Large intestine (tissue), 3 donors: ENCODE results near the gene TUBA1A. TPM values are rescaled to one million over a fixed set of nuclear protein-coding genes. Genes with fewer than 3 reads are reported as not detected.
"Not testable (repeated sequence)": the region's sequence is repeated elsewhere in the genome, so short reads cannot be mapped to it uniquely, and the experiment has no call there.

Experiments
- DNase-seq, 2 donors: peaks; one replicate each; pipeline versions ENCODE4 v3.0.0 to v3.0.0-alpha.2; 2013
- H3K27ac ChIP-seq: one replicate; pipeline ENCODE4 v1.5.1; 2013; ENCODE audit warnings: low read length
- H3K27me3 ChIP-seq: 2 replicates; pipeline ENCODE4 v1.6.1; 2013; ENCODE audit warnings: low read length; ENCODE audit not compliant: control insufficient read depth, insufficient read depth
- H3K36me3 ChIP-seq: 2 replicates; pipeline ENCODE4 v1.6.1; 2013; ENCODE audit warnings: low read length; ENCODE audit not compliant: control insufficient read depth, insufficient read depth
- H3K4me1 ChIP-seq: one replicate; pipeline ENCODE4 v1.6.1; 2013; ENCODE audit warnings: low read length; ENCODE audit not compliant: control insufficient read depth, insufficient read depth
- H3K4me3 ChIP-seq: one replicate; pipeline ENCODE4 v1.5.1; 2013; ENCODE audit warnings: low read length
- H3K9me3 ChIP-seq: one replicate; pipeline ENCODE4 v1.6.1; 2013; ENCODE audit warnings: mild to moderate bottlenecking, low read depth, low read length, moderate library complexity; ENCODE audit not compliant: control insufficient read depth
- WGBS: methylation state at CpG from one replicate; pipeline ENCODE4 v1.1.5; 2013; ENCODE audit warnings: low lambda C conversion rate; ENCODE audit not compliant: insufficient coverage; 5-methylcytosine and 5-hydroxymethylcytosine counted together
- polyA plus RNA-seq: library from polyadenylated mRNA; unstranded; fragments of 120-200 nt; gene quantifications from one replicate; pipeline ENCODE4 v1.2.1, GENCODE V29; 2013

TUBA1A gene
- polyA plus RNA-seq, 1 donor = 547 TPM

DNA sequence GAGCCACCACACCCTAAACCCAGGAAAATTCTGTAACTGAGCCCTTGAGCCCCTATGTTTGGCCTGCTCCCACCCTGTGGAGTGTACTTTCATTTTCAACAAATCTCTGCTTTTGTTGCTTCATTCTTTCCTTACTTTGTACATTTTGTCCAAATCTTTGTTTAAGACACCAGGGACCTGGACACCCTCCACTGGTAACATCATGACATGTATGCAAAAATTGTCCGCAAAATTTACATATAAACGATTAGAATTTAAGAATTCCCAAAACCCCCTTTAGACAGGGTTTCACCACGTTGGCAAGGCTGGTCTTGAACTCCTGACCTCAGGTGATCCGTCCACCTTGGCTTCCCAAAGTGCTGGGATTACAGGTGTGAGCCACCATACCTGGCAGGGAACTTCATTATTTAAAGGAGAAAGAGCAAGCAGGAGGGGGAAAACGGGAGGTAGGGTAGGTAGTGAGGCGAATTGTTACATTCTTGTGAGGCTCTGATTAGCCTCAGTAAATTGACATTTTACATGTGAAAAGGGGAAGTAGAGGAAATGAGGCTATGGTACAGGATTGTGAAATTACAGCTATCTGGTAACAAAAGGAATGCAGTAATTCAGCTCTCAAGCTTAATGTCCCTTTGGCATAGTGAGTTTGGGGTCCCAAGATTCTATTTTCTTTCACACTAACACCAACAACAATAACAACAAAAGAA, 27.6 kb downstream of the TUBA1A start:
- Histone ChIP-seq H3K4me1 (no peaks in the 10 kb centered on the region), H3K27me3 (no peaks in the 10 kb centered on the region), H3K36me3 (no peaks in the 10 kb centered on the region), H3K4me3 (no peak overlapping the region), H3K27ac (no peak overlapping the region), H3K9me3 (no peaks in the 10 kb centered on the region)
- DNase-seq = no peak
- WGBS = 90% methylated on average over 2 of the region's 6 CpGs

DNA sequence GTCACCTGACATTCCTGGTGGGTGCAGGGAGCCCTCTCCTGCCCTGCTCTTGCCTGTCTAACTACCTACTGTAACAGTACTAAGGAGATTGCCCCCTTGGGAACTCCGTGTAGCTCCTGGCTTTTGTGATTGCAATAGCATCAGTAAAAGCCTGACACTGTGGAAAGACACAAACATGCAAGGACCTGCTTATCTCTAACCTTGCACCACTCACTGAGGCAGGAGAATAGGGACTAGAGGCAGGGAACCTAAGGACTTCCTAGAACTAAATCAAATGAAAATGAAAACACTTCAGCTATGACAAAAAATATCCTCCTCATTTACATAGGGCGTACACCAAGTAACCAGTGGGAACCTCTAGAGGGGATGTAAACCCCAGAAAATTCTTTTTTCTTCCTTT, 28.5 kb downstream of the TUBA1A start:
- Histone ChIP-seq H3K27ac (no peak overlapping the region), H3K4me1 (no peaks in the 10 kb centered on the region), H3K4me3 (no peak overlapping the region), H3K9me3 (no peaks in the 10 kb centered on the region), H3K36me3 (no peaks in the 10 kb centered on the region), H3K27me3 (no peaks in the 10 kb centered on the region)
- WGBS = 100% methylated on average over 1 of the region's 2 CpGs
- no peak for DNase-seq

DNA sequence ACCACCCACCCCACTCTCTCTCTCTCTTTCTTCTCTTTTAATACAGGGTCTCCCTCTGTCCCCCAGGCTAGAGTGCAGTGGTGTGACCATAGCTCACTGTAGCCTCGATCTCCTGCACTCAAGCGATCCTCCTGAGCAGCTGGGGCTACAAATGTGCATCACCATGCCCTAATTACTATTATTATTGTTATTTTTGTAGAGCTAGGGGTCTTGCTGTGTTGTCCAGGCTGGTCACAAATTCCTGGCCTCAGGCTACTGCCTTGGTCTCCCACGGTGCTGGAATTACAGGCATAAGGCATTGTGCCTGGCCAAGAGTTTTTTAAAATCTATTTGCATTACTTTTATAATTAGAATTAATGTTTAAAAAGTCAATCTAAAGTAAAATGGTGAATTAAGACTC, 34.7 kb downstream of the TUBA1A start:
- Histone ChIP-seq H3K36me3 (no peaks in the 10 kb centered on the region), H3K27ac (no peak overlapping the region), H3K9me3 (no peaks in the 10 kb centered on the region), H3K4me1 (no peaks in the 10 kb centered on the region), H3K27me3 (no peaks in the 10 kb centered on the region), H3K4me3 (no peak overlapping the region)
- WGBS = no CpG with 5 or more reads among the region's 3 CpGs
- DNase-seq = no peak

DNA sequence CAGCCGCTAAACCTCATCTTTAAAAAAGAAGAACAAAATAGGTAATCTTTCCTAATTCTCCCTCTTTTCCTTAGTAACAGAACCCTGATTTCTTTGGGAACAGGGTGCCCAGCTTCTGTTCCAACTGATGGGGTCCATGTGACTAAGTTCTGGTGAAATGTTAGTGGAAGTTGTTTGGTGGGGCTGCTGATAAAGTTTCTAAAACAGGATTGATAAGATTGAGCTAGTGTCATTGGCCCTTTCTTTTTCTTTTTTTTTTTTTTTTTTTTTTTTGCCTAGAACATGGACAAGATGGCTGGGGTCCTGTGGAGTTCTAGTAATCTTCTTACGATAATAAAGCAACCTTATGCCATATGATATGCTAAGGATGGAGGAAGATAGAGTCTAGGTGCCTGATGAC, 41.5 kb downstream of the TUBA1A start:
- H3K36me3 ChIP-seq = no peaks in the 10 kb centered on the region
- H3K4me3 ChIP-seq = no peak overlapping the region
- no peak for DNase-seq
- H3K27ac ChIP-seq = no peak overlapping the region
- no CpG with 5 or more reads among the region's 2 CpGs for WGBS
- no peaks in the 10 kb centered on the region for H3K4me1 ChIP-seq
- H3K9me3 ChIP-seq = no peaks in the 10 kb centered on the region
- H3K27me3 ChIP-seq = no peaks in the 10 kb centered on the region

DNA sequence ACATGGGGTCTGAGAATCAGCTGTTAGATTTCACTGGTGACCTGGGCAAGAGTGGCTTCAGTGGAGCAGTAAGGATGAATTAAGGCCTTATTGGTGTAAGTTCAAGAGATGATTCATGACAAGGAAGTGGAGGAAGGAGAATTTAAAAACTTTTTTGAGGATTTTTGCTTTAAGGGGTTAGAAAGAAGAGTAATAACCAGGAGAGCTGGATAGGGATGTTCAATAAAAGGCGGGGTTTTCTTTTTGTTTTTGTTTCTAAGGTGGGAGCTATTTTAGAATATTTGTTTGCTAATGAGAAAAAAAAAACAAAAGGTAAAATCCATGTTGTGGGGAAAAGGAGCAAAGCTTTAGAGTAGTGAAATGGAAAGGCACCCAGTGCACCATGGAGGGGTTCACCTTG, 42.5 kb downstream of the TUBA1A start:
- Histone ChIP-seq H3K4me3 (no peak overlapping the region), H3K36me3 (no peaks in the 10 kb centered on the region), H3K27me3 (no peaks in the 10 kb centered on the region), H3K4me1 (no peaks in the 10 kb centered on the region), H3K9me3 (no peaks in the 10 kb centered on the region), H3K27ac (no peak overlapping the region)
- no peak for DNase-seq
- no CpG with 5 or more reads among the region's 1 CpG for WGBS

DNA sequence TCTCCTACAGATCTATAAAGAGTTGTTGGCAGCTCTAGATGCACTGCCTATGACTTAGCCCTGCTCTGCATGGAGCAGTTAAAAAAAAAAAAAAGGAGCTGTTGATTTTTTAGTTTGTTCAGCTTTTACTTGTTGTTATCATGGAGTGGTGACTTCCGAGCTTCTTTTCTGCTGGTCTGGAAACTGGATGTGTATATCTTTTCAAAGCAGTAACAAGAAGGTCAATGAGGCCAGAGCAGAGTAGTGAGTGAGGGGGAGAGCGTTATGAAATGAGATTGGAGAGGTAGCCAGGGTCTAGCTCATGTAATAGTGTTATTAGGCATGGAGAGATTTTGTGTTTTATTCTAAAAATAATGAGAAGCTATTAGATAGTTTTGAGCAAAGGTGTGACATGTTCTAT, 44.5 kb downstream of the TUBA1A start:
- 80% methylated on average over 1 of the region's 2 CpGs for WGBS
- Histone ChIP-seq H3K4me1 (no peaks in the 10 kb centered on the region), H3K4me3 (no peak overlapping the region), H3K27me3 (no peaks in the 10 kb centered on the region), H3K27ac (no peak overlapping the region), H3K36me3 (no peaks in the 10 kb centered on the region), H3K9me3 (no peaks in the 10 kb centered on the region)
- DNase-seq = no peak

DNA sequence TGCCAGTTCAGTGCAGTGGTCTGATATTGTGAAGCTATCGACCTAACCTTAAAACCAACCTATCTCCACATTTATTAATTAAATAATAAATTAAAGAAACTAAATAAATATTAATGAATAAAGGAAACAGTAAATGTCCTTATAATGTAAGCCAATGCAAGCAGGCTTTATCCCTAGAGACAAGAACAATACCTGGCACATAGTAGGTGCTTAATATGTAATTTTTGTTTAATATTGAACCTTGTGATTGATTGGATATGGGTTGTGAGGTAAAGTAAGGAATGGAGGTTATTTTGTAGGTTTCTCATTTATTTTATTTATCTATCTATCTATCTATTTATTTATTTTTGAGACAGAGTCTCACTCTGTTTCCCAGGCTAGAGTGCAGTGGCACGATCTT, 49.9 kb downstream of the TUBA1A start:
- no peaks in the 10 kb centered on the region for H3K9me3 ChIP-seq
- H3K4me3 ChIP-seq = no peak overlapping the region
- no peaks in the 10 kb centered on the region for H3K4me1 ChIP-seq
- no peaks in the 10 kb centered on the region for H3K36me3 ChIP-seq
- WGBS = no CpG with 5 or more reads among the region's 2 CpGs
- DNase-seq = no peak
- no peaks in the 10 kb centered on the region for H3K27me3 ChIP-seq
- no peak overlapping the region for H3K27ac ChIP-seq

DNA sequence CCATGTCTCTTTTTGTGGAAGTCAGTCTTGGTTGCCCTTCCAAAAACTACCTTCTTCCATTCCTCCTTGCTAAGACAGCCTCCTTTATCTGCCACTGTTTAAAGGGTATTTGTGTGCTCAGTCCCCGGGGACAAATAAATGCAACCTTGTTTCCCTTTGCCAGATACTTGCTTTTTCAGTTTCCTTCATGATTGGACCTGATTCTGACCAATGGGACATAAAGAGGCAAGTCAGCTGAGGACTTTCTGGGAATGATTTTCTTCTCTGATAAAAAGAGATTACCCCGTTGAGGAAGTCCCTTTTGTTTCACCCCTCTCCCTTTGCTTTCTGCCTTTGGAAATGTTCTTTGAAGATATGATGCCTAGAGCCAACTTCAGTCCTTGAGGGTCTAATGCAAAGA, 50.3 kb downstream of the TUBA1A start:
- Histone ChIP-seq H3K27me3 (no peaks in the 10 kb centered on the region), H3K36me3 (no peaks in the 10 kb centered on the region), H3K27ac (no peak overlapping the region), H3K4me1 (no peaks in the 10 kb centered on the region), H3K4me3 (no peak overlapping the region), H3K9me3 (no peaks in the 10 kb centered on the region)
- WGBS = no CpG with 5 or more reads among the region's 2 CpGs
- peak in 1 of 2 donors; percentile 4 for DNase-seq

DNA sequence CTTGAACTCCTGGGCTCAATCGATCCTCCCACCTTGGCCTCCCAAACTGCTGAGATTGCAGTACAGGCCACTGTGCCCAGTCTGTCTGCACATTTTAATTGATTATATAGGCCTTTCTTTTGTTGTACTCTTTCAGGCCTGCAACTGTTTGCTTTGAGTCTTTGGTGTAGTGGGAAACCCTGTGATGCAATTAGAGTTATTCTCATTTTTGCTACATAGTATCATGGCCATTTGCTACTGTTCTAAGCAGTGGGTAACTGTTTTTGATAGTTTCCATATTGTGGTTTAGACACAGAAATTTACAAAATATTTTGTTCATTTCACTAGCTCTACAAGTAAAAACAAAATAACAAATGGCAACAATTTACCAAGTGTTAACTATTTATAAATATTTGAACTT, 51.4 kb downstream of the TUBA1A start:
- Histone ChIP-seq H3K36me3 (no peaks in the 10 kb centered on the region), H3K27ac (no peak overlapping the region), H3K27me3 (no peaks in the 10 kb centered on the region), H3K4me3 (no peak overlapping the region), H3K4me1 (no peaks in the 10 kb centered on the region), H3K9me3 (no peaks in the 10 kb centered on the region)
- no peak for DNase-seq
- no CpG with 5 or more reads among the region's 1 CpG for WGBS

DNA sequence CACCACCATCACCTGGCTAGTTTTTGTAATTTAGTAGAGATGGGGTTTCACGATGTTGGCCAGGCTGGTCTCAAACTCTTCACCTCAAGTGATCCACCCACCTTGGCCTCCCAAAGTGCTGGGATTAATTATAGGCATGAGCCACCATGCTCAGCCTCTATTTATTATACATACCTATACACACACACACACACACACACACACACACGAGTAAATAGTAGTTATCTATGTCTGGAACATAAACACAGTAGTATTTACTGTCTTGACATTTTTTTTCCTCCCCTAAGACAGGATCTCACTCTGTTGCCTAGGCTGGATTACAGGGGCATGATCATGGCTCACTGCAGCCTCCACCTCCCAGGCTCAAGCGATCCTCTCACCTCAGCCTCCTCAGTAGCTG, 51.9 kb downstream of the TUBA1A start:
- not testable (repeated sequence) for H3K27ac ChIP-seq, DNase-seq, H3K36me3 ChIP-seq, H3K4me1 ChIP-seq, H3K27me3 ChIP-seq, H3K9me3 ChIP-seq, H3K4me3 ChIP-seq
- no CpG with 5 or more reads among the region's 3 CpGs for WGBS
